K562 (cell line): ENCODE measurements around the gene OR2F2. TPM values are rescaled to one million over a fixed set of nuclear protein-coding genes. Genes with fewer than 3 reads are reported as not detected.
A peak's percentile ranks its signal among the peaks of the same experiment; 100 is the strongest.

Source experiments
- ATAC-seq: fragments of 200-7000 bp; cut with Tn5 transposase; 3 replicates; pipeline ENCODE4 v1.9.1; 2020; ENCODE audit warnings: moderate library complexity
- BruUV-seq: library from RNA; stranded (reverse); fragments of 400-500 nt; replicated peaks from 2 replicates; lab custom pipeline; 2021; lab: Mats Ljungman, UMichigan
- CTCF ChIA-PET: fragments of 300-600 bp; formaldehyde crosslinking; extraction: SDS; loops from one replicate; lab custom pipeline; 2021; ENCODE audit warnings: low intra/inter-chr PET ratio; lab: Yijun Ruan, JAX
- POLR2A ChIA-PET: fragments of 300-600, 350-650 bp; sonication (Branson Sonifier 250); formaldehyde crosslinking; extraction: SDS; loops from one replicate; lab custom pipeline; 2021; ENCODE audit warnings: antibody characterized with exemption, inconsistent platforms; lab: Yijun Ruan, JAX
- DNase-seq, 4 experiments: peaks; one replicate each; pipeline versions ENCODE4 v3.0.0 to v3.0.0-alpha.2; 2011 to 2018; ENCODE audit warnings: low spot score in 3 of 4, mixed read lengths in 3 of 4; ENCODE audit errors: extremely low read depth in 1 of 4
- FAIRE-seq: peaks from 2 replicates; lab custom pipeline; 2011; peaks lifted over from hg19 to GRCh38; lab: Jason Lieb, UNC
- H2AFZ ChIP-seq: 2 replicates; pipeline ENCODE4 v1.6.0; 2011; ENCODE audit warnings: low read depth, low read length, control low read depth, inconsistent platforms
- H3K27ac ChIP-seq: fragments of 200-600 bp; 3 replicates; pipeline ENCODE4 v1.8.0; 2011; ENCODE audit warnings: low read depth, mild to moderate bottlenecking, control low read depth, inconsistent platforms, low read length, moderate library complexity, mixed read lengths; ENCODE audit errors: extremely low read depth
- H3K27me3 ChIP-seq, 2 experiments: fragments of 300-600 bp in 1 of 2; 2 replicates in 1 of 2; 3 replicates in 1 of 2; pipeline versions ENCODE4 v1.6.0 to v1.8.0; 2011; ENCODE audit warnings: inconsistent platforms in 2 of 2, low read length in 2 of 2, mild to moderate bottlenecking in 1 of 2, mixed read lengths in 1 of 2, moderate library complexity in 1 of 2; ENCODE audit not compliant: control insufficient read depth in 2 of 2, insufficient read depth in 2 of 2
- H3K36me3 ChIP-seq: fragments of 300-600 bp; 3 replicates; pipeline ENCODE4 v1.8.0; 2011; ENCODE audit warnings: mild to moderate bottlenecking, low read length, inconsistent platforms; ENCODE audit not compliant: control insufficient read depth, insufficient read depth
- H3K4me1 ChIP-seq, 2 experiments: fragments of 200-600 bp in 1 of 2; replicated peaks in 1 of 2; 2 replicates in 1 of 2; 3 replicates in 1 of 2; pipeline versions ENCODE4 v1.5.1 to v1.8.0; 2011; ENCODE audit warnings: inconsistent platforms in 2 of 2, low read length in 2 of 2, mild to moderate bottlenecking in 1 of 2, mixed read lengths in 1 of 2, moderate library complexity in 1 of 2; ENCODE audit not compliant: control insufficient read depth in 2 of 2, insufficient read depth in 2 of 2
- H3K4me2 ChIP-seq: 2 replicates; pipeline ENCODE4 v1.6.1; 2011; ENCODE audit warnings: low read length, control low read depth, inconsistent platforms, mixed read lengths; ENCODE audit not compliant: insufficient read depth
- H3K4me3 ChIP-seq: fragments of 200-600 bp; sonication (generic), shearing (Covaris generic); 2 replicates; pipeline ENCODE4 v1.5.1; 2016; ENCODE audit warnings: control low read depth, inconsistent platforms
- H3K79me2 ChIP-seq: fragments of 200-600 bp; 3 replicates; pipeline ENCODE4 v1.8.0; 2011; ENCODE audit warnings: low read length, inconsistent platforms; ENCODE audit not compliant: control insufficient read depth, insufficient read depth
- H3K9ac ChIP-seq, 2 experiments: 2 replicates each; pipeline versions ENCODE4 v1.6.0 to v1.6.1; 2011; ENCODE audit warnings: low read depth in 2 of 2, low read length in 2 of 2, control low read depth in 1 of 2, inconsistent platforms in 1 of 2, mild to moderate bottlenecking in 1 of 2, mixed read lengths in 1 of 2; ENCODE audit not compliant: insufficient read depth in 1 of 2
- H3K9me1 ChIP-seq: one replicate; pipeline ENCODE4 v1.6.0; 2011; ENCODE audit warnings: inconsistent platforms, mild to moderate bottlenecking, low read length, moderate library complexity; ENCODE audit not compliant: control insufficient read depth, insufficient read depth
- H3K9me3 ChIP-seq: replicated peaks from 2 replicates; pipeline ENCODE4 v1.5.1; 2011; ENCODE audit warnings: low read depth, low read length, inconsistent platforms; ENCODE audit not compliant: control insufficient read depth, insufficient read depth
- H4K20me1 ChIP-seq: replicated peaks from 2 replicates; pipeline ENCODE4 v1.6.1; 2011; ENCODE audit warnings: low read length, inconsistent platforms, mixed read lengths; ENCODE audit not compliant: control insufficient read depth, insufficient read depth
- CBX3 ChIP-seq, 2 experiments: IDR thresholded peaks; 1 replicate in 1 of 2; 2 replicates in 1 of 2; pipeline ENCODE4 v1.6.1; 2012; ENCODE audit warnings: inconsistent platforms in 2 of 2, low read length in 2 of 2, borderline replicate concordance in 1 of 2, control low read depth in 1 of 2
- CEBPZ ChIP-seq: fragments of 150-350 bp; IDR thresholded peaks from 2 replicates; pipeline ENCODE4 v1.6.1; 2014; ENCODE audit warnings: low read depth, mild to moderate bottlenecking, low read length, borderline replicate concordance
- TAF9B ChIP-seq: fragments of 450-650 bp; IDR thresholded peaks from 2 replicates; pipeline ENCODE4 v1.6.1; 2018; ENCODE audit warnings: mild to moderate bottlenecking; ENCODE audit not compliant: partially characterized antibody
- TCF7 ChIP-seq: sonication (generic); IDR thresholded peaks from 2 replicates; pipeline ENCODE4 v1.6.1; 2016; ENCODE audit warnings: antibody characterized with exemption, borderline replicate concordance
- ZNF232 ChIP-seq: sonication (generic); formaldehyde crosslinking; IDR thresholded peaks from 2 replicates; pipeline ENCODE4 v1.8.0; 2022; ENCODE audit warnings: mild to moderate bottlenecking, missing genetic modification reagents
- ZNF274 ChIP-seq: IDR thresholded peaks from 2 replicates; pipeline ENCODE4 v1.6.1; 2011; ENCODE audit warnings: low read depth, mild to moderate bottlenecking, low read length, moderate library complexity, borderline replicate concordance
- ZNF699 ChIP-seq: fragments of 250-450 bp; sonication (Bioruptor Pico); IDR thresholded peaks from 2 replicates; pipeline ENCODE4 v1.8.0; 2021; ENCODE audit warnings: mild to moderate bottlenecking, moderate library complexity; ENCODE audit not compliant: insufficient replicate concordance
- ZZZ3 ChIP-seq: fragments of 450-650 bp; IDR thresholded peaks from 2 replicates; pipeline ENCODE4 v1.6.1; 2016; ENCODE audit warnings: antibody characterized with exemption, mild to moderate bottlenecking, moderate library complexity
- WGBS: fragments of 100-300 bp; shearing (Covaris generic); methylation state at CpG from one replicate; pipeline ENCODE4 v1.1.6; 2016; ENCODE audit warnings: low coverage, mixed read lengths; ENCODE audit not compliant: insufficient coverage; ENCODE audit errors: missing lambda C conversion rate; 5-methylcytosine and 5-hydroxymethylcytosine counted together
- in situ Hi-C: fragments of 300-500 bp; cut with MboI; formaldehyde crosslinking; loops from 4 replicates; pipeline ENCODE4 v1.15.0; 2018; ENCODE audit warnings: inconsistent platforms, mixed read lengths
- intact Hi-C: fragments of 100-400 bp; cut with micrococcal nuclease; formaldehyde crosslinking; loops from 2 replicates; pipeline ENCODE4 v1.14.2; 2022
- polyA plus RNA-seq, 8 experiments: library from polyadenylated mRNA; depleted of rRNA in 4 of 8; stranded (reverse) in 5 of 8; unstranded in 3 of 8; fragments of >200 nt; fragmentation: Nextera tagmentation in 2 of 8; fragmentation: Illumina TruSeq in 1 of 8; extraction: Ambion mirVana in 2 of 8; extraction: Trizol in 1 of 8; gene quantifications; 2 replicates each; pipeline versions ENCODE4 v1.2.1 to v1.2.3, GENCODE V29; 2011 to 2014; ENCODE audit warnings: inconsistent platforms in 1 of 8, missing spikeins in 1 of 8
- total RNA-seq, 7 experiments: library from RNA; depleted of rRNA in 6 of 7; stranded (reverse); fragments of >200 nt in 6 of 7; fragmentation: Illumina TruSeq in 2 of 7; extraction: Trizol in 2 of 7; gene quantifications; 2 replicates each; pipeline versions ENCODE4 v1.2.1 to v1.2.3, GENCODE V29; 2011 to 2021; ENCODE audit warnings: low replicate concordance in 1 of 7
- TF ChIP-seq, protein P1 (sequence below): fragments of 200-400 bp; formaldehyde crosslinking; IDR thresholded peaks from 2 replicates; pipeline ENCODE4 v1.6.1; 2017; ENCODE audit warnings: mild to moderate bottlenecking, low read depth, low read length, moderate library complexity

The OR2F2 gene
- total and polyA plus RNA-seq, 9 of the 15 experiments (the other 6 are each of a cell fraction or from before 2014, with no cell fraction given), result not detected

DNA sequence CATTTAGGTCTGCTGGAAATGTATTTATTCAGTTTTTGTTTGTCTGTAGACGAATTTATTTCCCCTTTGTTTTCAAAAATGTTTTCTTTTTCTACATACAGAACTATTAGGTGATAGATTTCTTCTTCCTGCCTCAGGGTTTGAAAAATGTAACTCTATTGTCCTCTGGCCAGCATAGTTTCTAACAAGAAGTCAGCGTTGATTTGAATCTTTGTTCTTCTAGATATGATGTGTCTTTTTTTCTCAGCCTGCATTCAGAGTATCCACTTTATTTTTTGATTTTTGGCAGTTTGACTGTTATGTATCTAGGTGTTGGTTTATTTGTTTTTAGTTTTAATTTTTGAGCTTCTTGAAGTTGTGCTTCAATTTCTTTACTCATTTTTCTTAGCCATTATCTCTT lies 12.1 kb downstream of the OR2F2 start:
- Histone ChIP-seq H3K9me1 (no peaks in the 10 kb centered on the region), H3K79me2 (no peaks in the 10 kb centered on the region), H3K4me1 (0 out of 5 replicates have a peak, but pooled peaks cover 0 to 2% of the 10 kb centered on the region in 2 experiments), H3K4me2 (no peak overlapping the region), H3K36me3 (no peaks in the 10 kb centered on the region), H3K9me3 (no peaks in the 10 kb centered on the region)
- POLR2A ChIA-PET, result no interaction called here
- DNase-seq, result no peak
- 2% methylated on average over 2 of the region's 2 CpGs for WGBS
- TF ChIP-seq CBX3 (IDR thresholded peaks at IDR 0.05; ENCODE audit: borderline replicate concordance in 1 of 2, low read length in 2 of 2) (0 out of 3 replicates have a peak, but pooled peaks of 1 of the 2 experiments have one; percentile 42), ZNF274 (no peak)
- TF ChIP-seq, all 486 proteins: peak for 1
- intact Hi-C loops (no loop called here), in situ Hi-C loops (no loop called here)
- Histone ChIP-seq H3K9ac (no peak overlapping the region), H3K4me3 (no peak overlapping the region), H2AFZ (no peak overlapping the region), H3K27ac (no peak overlapping the region), H3K27me3 (no peaks in the 10 kb centered on the region), H4K20me1 (no peaks in the 10 kb centered on the region)
- CTCF ChIA-PET, result interaction anchor here (0.7 kb wide), 1 partner anchor 938 kb away, joined by 4 read pairs; no protein-coding TSS in a partner anchor
- FAIRE-seq (no peak), ATAC-seq (no peak)
- no TSS peak for BruUV-seq

DNA sequence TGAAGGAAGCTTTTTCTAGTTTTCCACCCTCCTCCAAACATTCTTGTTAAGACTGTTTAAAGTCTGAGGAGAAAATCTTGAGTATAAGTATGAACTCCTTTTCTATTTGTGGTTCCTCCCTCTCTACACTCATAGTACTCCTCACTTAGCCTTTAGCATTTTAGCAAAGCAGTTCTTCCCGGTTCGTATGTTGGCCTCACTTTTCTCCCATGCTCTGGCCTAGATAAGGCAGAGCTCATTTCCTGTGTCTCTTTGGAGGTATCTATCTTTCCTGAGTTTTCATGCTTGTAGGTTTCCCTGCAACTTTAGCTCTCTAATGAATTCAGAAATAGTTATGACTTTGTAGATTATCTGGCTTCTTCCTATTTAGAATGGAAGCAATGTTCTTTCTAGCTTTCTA lies 13.7 kb downstream of the OR2F2 start:
- H4K20me1 ChIP-seq, result no peaks in the 10 kb centered on the region
- TF ChIP-seq, protein P1, sequence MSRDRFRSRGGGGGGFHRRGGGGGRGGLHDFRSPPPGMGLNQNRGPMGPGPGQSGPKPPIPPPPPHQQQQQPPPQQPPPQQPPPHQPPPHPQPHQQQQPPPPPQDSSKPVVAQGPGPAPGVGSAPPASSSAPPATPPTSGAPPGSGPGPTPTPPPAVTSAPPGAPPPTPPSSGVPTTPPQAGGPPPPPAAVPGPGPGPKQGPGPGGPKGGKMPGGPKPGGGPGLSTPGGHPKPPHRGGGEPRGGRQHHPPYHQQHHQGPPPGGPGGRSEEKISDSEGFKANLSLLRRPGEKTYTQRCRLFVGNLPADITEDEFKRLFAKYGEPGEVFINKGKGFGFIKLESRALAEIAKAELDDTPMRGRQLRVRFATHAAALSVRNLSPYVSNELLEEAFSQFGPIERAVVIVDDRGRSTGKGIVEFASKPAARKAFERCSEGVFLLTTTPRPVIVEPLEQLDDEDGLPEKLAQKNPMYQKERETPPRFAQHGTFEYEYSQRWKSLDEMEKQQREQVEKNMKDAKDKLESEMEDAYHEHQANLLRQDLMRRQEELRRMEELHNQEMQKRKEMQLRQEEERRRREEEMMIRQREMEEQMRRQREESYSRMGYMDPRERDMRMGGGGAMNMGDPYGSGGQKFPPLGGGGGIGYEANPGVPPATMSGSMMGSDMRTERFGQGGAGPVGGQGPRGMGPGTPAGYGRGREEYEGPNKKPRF, result no peak
- no peak for TF ChIP-seq ZNF232 (CRISPR knock-in tag)
- no peak for TF ChIP-seq ZZZ3
- TF ChIP-seq ZNF699 (CRISPR knock-in tag), result no peak
- TF ChIP-seq TAF9B, result no peak
- TF ChIP-seq TCF7, result no peak
- TF ChIP-seq CEBPZ, result no peak
- TF ChIP-seq, all 486 proteins: peak for 0
- Histone ChIP-seq H3K36me3 (no peaks in the 10 kb centered on the region), H2AFZ (peak overlapping the region; percentile 13), H3K4me3 (no peak overlapping the region), H3K9me1 (no peaks in the 10 kb centered on the region), H3K9me3 (no peaks in the 10 kb centered on the region), H3K79me2 (no peaks in the 10 kb centered on the region), H3K27me3 (no peaks in the 10 kb centered on the region; a peak in 2 of 5 replicates), H3K4me1 (0 out of 5 replicates have a peak, but pooled peaks cover 0 to 2% of the 10 kb centered on the region in 2 experiments), H3K27ac (no peak overlapping the region), H3K9ac (no peak overlapping the region), H3K4me2 (no peak overlapping the region)
- FAIRE-seq (no peak), ATAC-seq (peak; percentile 52), DNase-seq (no peak)
- POLR2A ChIA-PET, result interaction anchor here (0.7 to 1.2 kb wide), 2 partner anchors 11 to 679 kb away, joined by 3 read pairs; no protein-coding TSS in a partner anchor
- BruUV-seq, result no TSS peak
- in situ Hi-C loops, result no loop called here
- WGBS, result 3% methylated on average over 2 of the region's 2 CpGs
- CTCF ChIA-PET, result no interaction called here
- intact Hi-C loops, result no loop called here
